GM23338 (cell line): ENCODE data around the gene BAZ1B. TPM values are rescaled to one million over a fixed set of nuclear protein-coding genes. Genes with fewer than 3 reads are reported as not detected.
"Not testable (repeated sequence)": the region's sequence is repeated elsewhere in the genome, so short reads cannot be mapped to it uniquely, and the experiment has no call there.

Experiments
- ATAC-seq: fragments of 200-7000 bp; cut with Tn5 transposase; 3 replicates; pipeline ENCODE4 v1.9.1; 2020
- DNase-seq: peaks from one replicate; pipeline ENCODE4 v3.0.0-alpha.2; 2015; ENCODE audit warnings: low spot score
- H2AFZ ChIP-seq: fragments of 200-600 bp; sonication (generic); 2 replicates; pipeline ENCODE4 v1.8.0; 2016; ENCODE audit warnings: antibody characterized with exemption, mild to moderate bottlenecking, moderate library complexity
- H3F3A ChIP-seq: fragments of 200-600 bp; sonication (generic); replicated peaks from 2 replicates; pipeline ENCODE4 v1.8.0; 2017; ENCODE audit warnings: antibody characterized with exemption, mixed run types, low read depth
- H3K27ac ChIP-seq: fragments of 200-600 bp; sonication (generic); 2 replicates; pipeline ENCODE4 v1.6.1; 2016; ENCODE audit warnings: low read depth
- H3K27me3 ChIP-seq: fragments of 200-600 bp; sonication (generic); 2 replicates; pipeline ENCODE4 v1.8.0; 2016; ENCODE audit warnings: mild to moderate bottlenecking, mixed run types, moderate library complexity; ENCODE audit not compliant: insufficient read depth
- H3K36me3 ChIP-seq: fragments of 200-600 bp; sonication (generic); 2 replicates; pipeline ENCODE4 v1.8.0; 2016; ENCODE audit warnings: mild to moderate bottlenecking; ENCODE audit not compliant: insufficient read depth
- H3K4me1 ChIP-seq: fragments of 200-600 bp; sonication (generic); 2 replicates; pipeline ENCODE4 v1.8.0; 2016; ENCODE audit warnings: mild to moderate bottlenecking, moderate library complexity; ENCODE audit not compliant: insufficient read depth
- H3K4me2 ChIP-seq: fragments of 200-600 bp; sonication (generic); 2 replicates; pipeline ENCODE4 v1.7.1; 2017; ENCODE audit warnings: mixed run types
- H3K4me3 ChIP-seq: fragments of 200-600 bp; sonication (generic); 2 replicates; pipeline ENCODE4 v1.6.1; 2016; ENCODE audit warnings: mixed run types
- H3K79me2 ChIP-seq: fragments of 200-600 bp; sonication (generic); replicated peaks from 2 replicates; pipeline ENCODE4 v1.8.0; 2017; ENCODE audit warnings: mild to moderate bottlenecking; ENCODE audit not compliant: insufficient read depth
- H3K9me2 ChIP-seq: fragments of 200-600 bp; sonication (generic); 2 replicates; pipeline ENCODE4 v1.8.0; 2017; ENCODE audit not compliant: insufficient read depth
- H4K20me1 ChIP-seq: fragments of 200-600 bp; sonication (generic); replicated peaks from 2 replicates; pipeline ENCODE4 v1.8.0; 2017; ENCODE audit warnings: mild to moderate bottlenecking; ENCODE audit not compliant: insufficient read depth
- H3K27ac Mint-ChIP-seq: 2 replicates; pipeline ENCODE4 v1.8.0; 2020; ENCODE audit warnings: inconsistent platforms, mild to moderate bottlenecking, moderate library complexity, mixed read lengths
- H3K27me3 Mint-ChIP-seq: 3 replicates; pipeline ENCODE4 v1.8.0; 2022; ENCODE audit warnings: low read depth, mild to moderate bottlenecking, moderate library complexity, mixed read lengths, inconsistent platforms; ENCODE audit not compliant: insufficient read depth, poor library complexity
- H3K36me3 Mint-ChIP-seq: 3 replicates; pipeline ENCODE4 v1.8.0; 2021; ENCODE audit warnings: low read depth, mild to moderate bottlenecking, inconsistent platforms, moderate library complexity, mixed read lengths
- H3K4me1 Mint-ChIP-seq: 3 replicates; pipeline ENCODE4 v1.8.0; 2020; ENCODE audit warnings: mild to moderate bottlenecking, inconsistent platforms, mixed read lengths
- H3K4me3 Mint-ChIP-seq: 3 replicates; pipeline ENCODE4 v1.8.0; 2021; ENCODE audit warnings: moderate library complexity, mild to moderate bottlenecking, inconsistent platforms, mixed read lengths
- H3K9me3 Mint-ChIP-seq: 3 replicates; pipeline ENCODE4 v1.8.0; 2020; ENCODE audit warnings: moderate library complexity, mild to moderate bottlenecking, inconsistent platforms, mixed read lengths
- CTCF ChIP-seq, 2 experiments: fragments of 200-600 bp in 1 of 2; sonication (generic) in 1 of 2; conservative IDR thresholded peaks; 2 replicates each; pipeline versions ENCODE4 v1.5.1 to v1.6.1; 2016 to 2017; ENCODE audit warnings: antibody characterized with exemption in 2 of 2, low read depth in 2 of 2, mild to moderate bottlenecking in 2 of 2, moderate library complexity in 1 of 2
- ZNF114 ChIP-seq: fragments of 250-450 bp; sonication (Bioruptor Pico); IDR thresholded peaks from 2 replicates; pipeline ENCODE4 v1.5.0; 2020; ENCODE audit warnings: mild to moderate bottlenecking, moderate library complexity
- polyA plus RNA-seq: library from polyadenylated mRNA; unstranded; fragments of >200 nt; fragmentation: Nextera tagmentation; extraction: Ambion mirVana; gene quantifications from 2 replicates; pipeline ENCODE4 v1.2.1, GENCODE V29; 2016
- total RNA-seq: library from RNA; depleted of rRNA; stranded (reverse); fragments of >200 nt; shearing (Covaris generic); gene quantifications from 2 replicates; pipeline ENCODE4 v1.2.3, GENCODE V29; 2014

Gene BAZ1B
- total and polyA plus RNA-seq, 2 experiments from 2014 or later: 40.4 to 70.7 TPM

- TF ChIP-seq CTCF (conservative IDR thresholded peaks at IDR 0.05; ENCODE audit: low read depth in 2 of 2): peak in 1 of 2 experiments; percentile 36; a peak in 2 of 4 replicates
- no peak for TF ChIP-seq ZNF114
- Mint-ChIP-seq H3K9me3 (no peaks in the 10 kb centered on the region), H3K27me3 (peaks cover 4% of the 10 kb centered on the region), H3K4me1 (no peaks in the 10 kb centered on the region), H3K4me3 (no peak overlapping the region), H3K27ac (no peak overlapping the region), H3K36me3 (no peaks in the 10 kb centered on the region)
- H3K79me2 ChIP-seq: no peaks in the 10 kb centered on the region
- DNase-seq: peak; percentile 35
- no peak overlapping the region for H3K4me2 ChIP-seq
- H3K4me1 ChIP-seq: no peaks in the 10 kb centered on the region
- no peaks in the 10 kb centered on the region for H3K27me3 ChIP-seq
- no peaks in the 10 kb centered on the region for H3K9me2 ChIP-seq
- peak overlapping the region; percentile 80; the same call in 1 of the 2 replicates for H2AFZ ChIP-seq
- no peaks in the 10 kb centered on the region for H3F3A ChIP-seq
- no peaks in the 10 kb centered on the region for H4K20me1 ChIP-seq
- H3K4me3 ChIP-seq: no peak overlapping the region
- H3K36me3 ChIP-seq: no peaks in the 10 kb centered on the region
- H3K27ac ChIP-seq: no peak overlapping the region
- peak; percentile 69 for ATAC-seq
Measured at GRCh38 chr7:73418113-73418703, 103.9 kb downstream of the BAZ1B start.

GRCh38 chr7:73410541-73411131, 111.5 kb downstream of the BAZ1B start:
- not testable (repeated sequence) for H3F3A ChIP-seq, H3K36me3 ChIP-seq, H3K27me3 ChIP-seq, H3K4me2 ChIP-seq, H3K4me3 Mint-ChIP-seq, H3K9me2 ChIP-seq, H3K36me3 Mint-ChIP-seq, H3K9me3 Mint-ChIP-seq, H3K4me1 Mint-ChIP-seq, H3K4me3 ChIP-seq, H3K27ac Mint-ChIP-seq, H3K79me2 ChIP-seq, H4K20me1 ChIP-seq, H3K27ac ChIP-seq, H3K27me3 Mint-ChIP-seq, H3K4me1 ChIP-seq
- DNase-seq (peak; percentile 52), ATAC-seq (peak; percentile 82)
- peak overlapping the region; percentile 69 for H2AFZ ChIP-seq

GRCh38 chr7:73404860-73405259, 117.2 kb downstream of the BAZ1B start:
- H2AFZ ChIP-seq, H3K79me2 ChIP-seq, H3K36me3 ChIP-seq, H3K9me3 Mint-ChIP-seq, H3K4me1 ChIP-seq, H3K27ac ChIP-seq, H3K9me2 ChIP-seq, ATAC-seq, H3K27me3 Mint-ChIP-seq, DNase-seq, H3K4me2 ChIP-seq, H4K20me1 ChIP-seq, H3K4me3 ChIP-seq, H3F3A ChIP-seq, H3K36me3 Mint-ChIP-seq, H3K4me3 Mint-ChIP-seq, H3K27me3 ChIP-seq, H3K27ac Mint-ChIP-seq, H3K4me1 Mint-ChIP-seq: not testable (repeated sequence)

GRCh38 chr7:73399185-73400050, 122.7 kb downstream of the BAZ1B start:
- not testable (repeated sequence) for H4K20me1 ChIP-seq, H3K27me3 ChIP-seq, H3K27me3 Mint-ChIP-seq, H3K4me3 Mint-ChIP-seq, H3K27ac ChIP-seq, H3K36me3 Mint-ChIP-seq, H3K36me3 ChIP-seq, H3F3A ChIP-seq, H3K27ac Mint-ChIP-seq, H2AFZ ChIP-seq, H3K9me2 ChIP-seq, H3K4me3 ChIP-seq, DNase-seq, H3K9me3 Mint-ChIP-seq, ATAC-seq, H3K79me2 ChIP-seq, H3K4me2 ChIP-seq
- peaks cover 15% of the 10 kb centered on the region for H3K4me1 Mint-ChIP-seq
- peaks cover 11% of the 10 kb centered on the region; the same call in 1 of the 2 replicates for H3K4me1 ChIP-seq
